Stimulated activated CD8-positive, alpha-beta memory T cell treated with anti-CD3 and anti-CD28 coated beads, Interleukin-4, amount 100 ng/mL, for 4 hours (primary cell): ENCODE results near the gene CCNG1.
"Not testable (repeated sequence)": the region's sequence is repeated elsewhere in the genome, so short reads cannot be mapped to it uniquely, and the experiment has no call there.

Experiments used
- DNase-seq, 2 donors: peaks; one replicate each; pipeline ENCODE4 v3.0.0-alpha.2; 2020; ENCODE audit warnings: low read depth in 2 of 2, low spot score in 1 of 2

The CCNG1 gene, protein sequence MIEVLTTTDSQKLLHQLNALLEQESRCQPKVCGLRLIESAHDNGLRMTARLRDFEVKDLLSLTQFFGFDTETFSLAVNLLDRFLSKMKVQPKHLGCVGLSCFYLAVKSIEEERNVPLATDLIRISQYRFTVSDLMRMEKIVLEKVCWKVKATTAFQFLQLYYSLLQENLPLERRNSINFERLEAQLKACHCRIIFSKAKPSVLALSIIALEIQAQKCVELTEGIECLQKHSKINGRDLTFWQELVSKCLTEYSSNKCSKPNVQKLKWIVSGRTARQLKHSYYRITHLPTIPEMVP

DNA sequence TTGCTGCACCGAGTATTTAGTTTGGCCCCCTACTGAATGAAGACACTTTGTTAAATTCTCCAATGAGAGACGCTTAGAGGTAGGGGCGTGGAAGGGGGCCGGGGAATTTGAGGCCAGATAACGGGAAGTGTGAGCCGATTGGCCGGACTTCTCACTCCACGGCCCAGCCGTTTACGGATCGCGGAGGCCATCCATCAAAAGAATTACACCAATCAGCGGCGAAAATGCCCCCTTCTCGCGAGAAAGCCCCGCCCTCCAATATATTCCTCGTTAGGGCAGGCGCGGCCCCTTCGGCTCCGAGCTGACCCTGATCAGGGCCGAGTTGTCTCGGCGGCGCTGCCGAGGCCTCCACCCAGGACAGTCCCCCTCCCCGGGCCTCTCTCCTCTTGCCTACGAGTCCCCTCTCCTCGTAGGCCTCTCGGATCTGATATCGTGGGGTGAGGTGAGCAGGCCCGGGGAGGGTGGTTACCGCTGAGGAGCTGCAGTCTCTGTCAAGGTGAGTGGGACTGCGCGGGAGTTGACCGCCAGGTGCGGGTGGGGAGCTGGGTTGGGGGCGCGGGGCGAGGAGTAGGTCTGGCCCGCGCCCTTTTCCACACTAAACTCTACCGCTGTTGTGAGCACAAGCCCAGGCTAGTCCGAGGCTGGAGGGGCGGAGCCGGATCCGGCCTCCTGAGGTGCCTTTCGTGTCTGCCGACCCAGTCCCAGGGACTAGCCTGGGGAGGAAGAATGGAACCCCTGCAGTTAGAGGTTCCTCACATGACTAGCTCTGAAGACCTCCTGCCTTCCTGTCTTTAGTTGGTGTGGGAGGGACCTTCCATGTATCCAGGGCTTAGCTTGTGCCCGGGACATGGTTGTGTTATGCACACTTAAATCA is at the start of gene CCNG1:
Gene CCNG1, plus strand, starts transcription at position 287 of the 874 bp plus-strand sequence. CDS start 1,662 bp downstream, outside the sequence.
- peak; percentile 75 to 77 for DNase-seq

DNA sequence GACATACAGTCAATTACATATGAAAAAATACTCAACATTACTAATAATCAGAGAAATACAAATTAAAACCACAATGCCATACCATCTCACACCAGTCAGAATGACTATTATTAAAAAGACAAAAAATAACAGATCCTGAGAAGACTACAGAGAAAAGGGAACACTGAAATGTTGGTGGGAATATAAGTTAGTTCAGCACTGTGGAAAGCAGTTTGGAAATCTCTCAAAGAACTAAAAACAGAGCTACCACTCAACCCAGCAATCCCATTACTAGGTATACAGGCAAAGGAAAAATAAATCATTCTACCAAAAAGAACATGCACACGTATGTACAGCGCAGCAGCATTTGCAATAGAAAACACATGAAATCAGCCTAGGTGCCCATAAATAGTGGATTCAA is 41.6 kb upstream of the CCNG1 start:
- DNase-seq: no peak

DNA sequence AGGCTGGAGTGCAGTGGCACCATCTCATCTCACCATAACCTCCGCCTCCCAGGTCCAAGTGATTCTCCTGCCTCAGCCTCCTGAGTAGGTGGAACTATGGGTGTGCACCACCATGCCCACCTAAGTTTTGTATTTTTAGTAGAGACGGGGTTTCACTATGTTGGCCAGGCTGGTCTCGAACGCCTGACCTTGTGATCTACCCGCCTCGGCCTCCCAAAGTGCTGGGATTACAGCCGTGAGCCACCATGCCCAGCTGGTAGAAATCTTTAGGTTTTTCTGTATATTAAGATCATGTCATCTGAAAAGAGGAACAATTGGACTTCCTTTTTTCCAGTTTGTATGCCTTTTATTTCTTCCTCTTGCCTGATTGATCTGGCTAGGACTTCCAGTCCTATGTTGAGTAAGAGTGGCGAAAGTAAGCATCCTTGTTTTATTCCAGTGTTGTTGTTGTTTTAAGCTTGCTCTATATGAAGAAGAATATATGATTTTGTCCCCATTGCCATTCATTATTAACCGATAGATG is 40.5 kb upstream of the CCNG1 start:
- DNase-seq: not testable (repeated sequence)

DNA sequence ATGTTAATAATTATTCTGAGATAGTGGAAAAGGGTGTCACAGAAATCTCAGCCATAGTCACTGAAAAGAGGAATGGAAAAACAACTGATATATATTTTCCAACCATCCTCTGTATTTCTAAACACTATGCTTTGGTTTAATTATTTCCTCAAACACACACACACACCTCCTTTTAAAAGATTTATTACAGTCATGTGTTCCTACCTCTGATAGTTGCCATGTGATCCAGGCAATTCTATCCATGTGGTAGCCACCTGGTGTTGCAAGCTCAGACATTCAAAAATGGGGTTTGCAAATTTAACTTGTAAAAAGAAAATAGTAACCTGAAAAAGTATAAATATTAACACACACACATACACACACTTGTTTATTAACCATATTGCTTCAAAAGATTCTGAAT is 40.0 kb upstream of the CCNG1 start:
- no peak for DNase-seq

DNA sequence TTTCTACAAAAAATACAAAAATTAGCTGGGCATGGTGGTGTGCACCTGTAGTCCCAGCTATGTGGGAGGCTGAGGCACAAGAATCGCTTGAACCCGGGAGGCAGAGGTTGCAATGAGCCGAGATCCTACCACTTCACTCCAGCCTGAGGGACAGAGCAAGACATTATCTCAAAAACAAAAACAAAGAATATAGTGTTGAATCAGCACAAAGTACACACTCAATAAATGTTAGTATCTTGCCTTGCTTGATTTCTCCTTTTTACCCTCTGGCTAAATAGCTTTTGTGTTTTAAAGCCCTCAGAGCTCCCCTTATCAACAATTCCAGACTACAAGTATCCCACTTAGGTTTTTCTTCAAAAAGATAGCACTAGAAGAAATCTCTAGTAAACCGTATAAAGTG is 37.5 kb upstream of the CCNG1 start:
- DNase-seq: no peak

DNA sequence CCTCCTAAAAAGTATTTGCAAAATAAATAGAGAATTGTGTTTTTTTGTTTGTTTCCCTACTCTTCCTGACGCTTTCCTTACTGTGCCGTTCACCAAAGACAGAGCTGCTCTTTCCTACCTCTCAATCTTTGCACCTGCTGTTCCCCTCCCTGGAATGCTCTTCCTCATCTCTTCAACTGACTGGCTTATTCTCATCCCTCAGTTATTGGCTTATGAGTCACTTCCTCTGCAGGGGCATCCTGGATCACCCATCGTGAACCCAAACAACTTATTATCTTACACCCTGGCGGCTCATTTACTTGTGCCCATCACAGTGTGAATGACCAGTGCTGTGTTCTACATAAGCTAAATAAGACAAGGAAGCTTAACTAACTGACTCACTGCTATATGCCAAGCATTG is 36.1 kb upstream of the CCNG1 start:
- no peak for DNase-seq

DNA sequence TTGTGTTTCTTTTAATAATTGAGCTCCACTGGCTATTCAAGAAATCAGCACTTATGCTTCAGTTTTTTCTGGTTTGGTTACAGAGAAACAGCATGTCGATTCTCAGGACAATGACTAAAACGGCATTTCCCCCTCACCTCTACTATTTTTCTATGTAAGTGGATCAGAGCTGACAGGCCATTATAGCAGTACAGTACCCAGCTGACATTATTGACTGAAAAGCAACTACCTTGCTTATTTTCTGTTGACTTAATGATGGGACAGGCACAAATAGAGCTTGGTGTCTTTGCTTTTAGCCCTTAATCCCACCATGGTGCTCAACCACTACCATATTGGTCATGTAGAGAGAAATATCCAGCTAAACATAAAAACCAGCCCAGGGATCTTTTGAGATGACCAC is 35.4 kb upstream of the CCNG1 start:
- DNase-seq: no peak

DNA sequence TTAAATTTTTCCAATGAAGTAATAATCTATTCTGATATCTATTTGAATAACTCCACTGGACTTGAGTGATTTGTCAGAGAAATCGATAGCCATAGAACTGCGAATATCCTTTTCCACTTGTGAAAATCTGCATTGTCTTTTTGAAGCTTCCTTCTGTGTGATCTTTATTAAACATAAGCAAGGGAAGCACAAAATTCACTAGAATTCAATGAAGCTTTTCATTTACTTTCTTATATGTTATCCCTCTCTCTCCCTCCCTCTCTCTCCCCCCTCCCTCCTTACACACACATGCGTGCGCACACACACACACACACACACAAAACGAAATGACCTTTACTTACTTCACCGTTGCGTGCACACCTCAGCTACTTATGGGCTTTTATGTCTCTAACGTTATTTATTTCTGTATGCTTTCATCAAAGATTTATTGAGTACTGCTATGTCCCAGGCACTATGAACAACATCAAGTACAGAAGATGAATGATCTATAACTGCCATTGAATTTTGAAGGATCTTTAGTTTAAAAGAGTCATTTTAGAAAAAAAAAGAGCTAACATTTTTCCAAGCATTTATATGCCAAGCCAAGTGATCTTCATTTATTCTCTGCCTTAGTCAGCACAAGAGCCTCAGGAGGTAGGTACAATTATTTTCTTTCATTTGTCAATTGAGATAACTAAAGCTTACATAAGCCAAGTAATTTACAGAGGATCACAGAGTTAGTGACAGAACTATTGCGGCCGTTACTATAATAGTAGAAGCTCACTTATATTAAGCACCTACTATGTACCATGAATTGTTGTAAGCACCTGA is 32.8 kb upstream of the CCNG1 start:
- no peak for DNase-seq

DNA sequence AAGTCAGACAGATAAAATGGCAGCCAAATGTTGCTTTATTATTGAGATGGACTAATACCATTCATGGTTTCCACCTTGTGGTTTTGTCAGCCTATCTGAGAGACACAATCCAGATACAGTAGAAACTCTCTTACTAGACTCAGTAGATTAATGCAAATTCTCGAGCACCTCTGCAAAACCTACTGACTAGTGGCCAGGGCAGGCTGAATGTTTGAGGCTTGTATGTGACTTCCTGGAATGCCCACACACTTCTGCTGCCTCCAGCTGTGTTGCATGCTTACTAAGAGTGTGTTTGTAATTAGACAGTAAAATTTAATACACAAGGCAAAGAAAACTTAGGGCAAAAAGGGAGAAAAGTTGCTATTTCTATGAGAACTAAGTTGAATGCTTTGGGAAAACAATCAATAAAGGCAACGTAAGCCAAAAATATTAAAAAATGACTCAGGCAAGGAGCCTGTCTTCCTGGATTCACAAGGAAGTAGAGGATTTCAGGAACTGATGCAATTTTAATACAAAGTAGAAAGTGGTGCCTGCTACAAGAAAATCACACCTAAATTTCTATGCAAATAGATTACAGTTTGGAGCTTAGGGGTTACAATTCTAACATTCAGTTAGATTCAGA is 30.2 kb upstream of the CCNG1 start:
- no peak for DNase-seq

DNA sequence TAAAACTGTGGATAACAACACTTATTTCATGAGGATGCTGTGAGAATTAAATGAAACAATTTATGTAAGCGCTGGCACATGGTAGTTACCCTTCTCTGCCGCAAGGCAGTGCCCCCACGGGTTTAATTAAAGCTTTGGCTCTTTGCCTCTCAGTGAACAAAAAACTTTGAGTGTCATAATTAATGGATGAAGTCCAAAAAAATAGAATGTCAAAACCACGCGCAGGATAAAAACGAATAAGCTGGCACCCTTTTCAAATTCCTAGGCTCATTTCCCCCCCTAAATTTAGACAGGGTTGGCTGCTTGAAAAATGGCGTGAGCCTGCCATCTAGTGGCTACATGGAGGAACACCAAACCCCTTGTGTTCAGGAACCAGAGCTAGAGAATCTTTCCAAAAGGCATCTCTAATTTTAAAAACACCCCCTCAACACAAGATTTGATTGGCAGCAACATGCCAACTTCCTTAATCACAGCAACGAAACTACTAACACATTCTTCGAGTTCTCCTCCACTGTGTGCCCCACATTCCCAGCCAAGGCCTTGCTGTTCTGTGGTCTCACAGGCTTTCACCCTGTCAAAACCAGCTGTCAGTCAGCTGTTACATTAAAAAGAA is 29.0 kb upstream of the CCNG1 start:
- DNase-seq: peak; percentile 12 to 24

DNA sequence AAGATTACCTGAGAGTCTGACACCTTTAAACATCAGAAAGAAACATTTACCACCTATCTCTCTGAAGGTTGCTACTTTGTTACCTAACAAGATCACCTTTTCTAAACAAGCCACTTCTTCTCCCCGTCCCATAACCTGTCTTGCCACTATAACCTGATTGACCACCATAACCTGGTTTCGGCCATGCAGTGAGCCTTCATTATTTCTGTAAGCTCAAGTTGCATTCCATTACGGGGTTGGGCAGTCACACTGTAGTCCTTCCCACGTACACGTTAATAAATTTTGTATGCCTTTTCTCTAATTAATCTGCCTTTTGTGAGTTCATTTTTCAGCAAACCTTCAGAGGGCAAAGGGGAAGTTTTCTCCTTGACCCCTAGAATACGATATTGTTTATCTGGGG is 28.0 kb upstream of the CCNG1 start:
- DNase-seq: no peak

DNA sequence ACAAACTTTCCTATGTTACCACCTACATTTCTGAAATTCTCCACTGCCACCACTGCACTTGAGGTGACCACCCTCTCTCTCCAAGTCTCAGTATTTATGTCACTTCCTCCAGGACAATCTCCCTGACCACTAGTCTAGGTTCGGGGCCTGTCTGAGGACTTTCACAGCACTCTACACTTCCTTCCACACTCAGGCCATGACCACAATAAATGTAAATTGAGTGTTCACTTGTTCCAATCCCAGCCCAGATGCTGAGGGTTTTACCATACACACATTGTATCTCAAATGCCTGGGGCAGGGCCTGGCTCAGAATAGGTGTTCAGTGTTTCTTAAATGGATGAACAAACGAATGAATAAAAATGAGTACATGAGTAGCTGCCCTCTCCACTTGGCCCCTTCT is 26.9 kb upstream of the CCNG1 start:
- DNase-seq: no peak

DNA sequence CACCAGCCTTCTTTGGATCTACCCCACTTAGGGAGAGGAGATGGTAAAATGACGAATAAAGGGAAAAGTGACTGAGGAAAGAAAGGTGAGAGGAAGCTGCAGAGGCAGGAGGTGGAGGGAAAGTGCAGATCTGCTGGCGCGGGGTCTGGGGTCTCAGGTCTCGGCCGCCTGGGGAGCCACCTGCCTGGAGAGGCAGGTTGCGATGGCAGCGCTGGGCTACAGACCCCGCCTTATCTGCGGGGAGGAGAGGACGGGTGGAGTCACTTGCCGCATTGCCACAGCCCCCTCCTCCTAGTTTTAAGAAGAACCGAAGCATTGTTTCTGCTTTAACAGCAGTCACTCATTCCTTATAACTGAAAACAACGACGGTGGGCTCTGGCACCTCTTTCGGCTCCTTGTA is 21.7 kb upstream of the CCNG1 start:
- DNase-seq: not testable (repeated sequence)

DNA sequence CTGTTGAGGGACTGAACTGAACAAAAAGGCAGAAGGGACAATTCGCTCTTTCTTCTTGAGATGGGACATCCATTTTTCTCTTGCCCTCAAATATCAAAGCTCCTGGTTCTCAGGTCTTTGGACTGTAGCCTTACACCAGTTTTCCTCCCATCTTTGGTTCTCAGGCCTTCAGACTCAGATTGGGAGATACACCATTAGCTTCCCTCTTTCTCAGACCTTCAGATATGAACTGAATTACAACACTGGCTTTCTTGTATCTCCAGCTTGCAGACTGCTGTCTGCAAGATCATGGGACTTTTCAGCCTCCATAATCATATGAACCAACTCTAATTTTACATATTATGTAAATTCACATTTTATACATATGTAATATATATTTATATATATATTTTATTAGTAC is 12.6 kb upstream of the CCNG1 start:
- DNase-seq: no peak

DNA sequence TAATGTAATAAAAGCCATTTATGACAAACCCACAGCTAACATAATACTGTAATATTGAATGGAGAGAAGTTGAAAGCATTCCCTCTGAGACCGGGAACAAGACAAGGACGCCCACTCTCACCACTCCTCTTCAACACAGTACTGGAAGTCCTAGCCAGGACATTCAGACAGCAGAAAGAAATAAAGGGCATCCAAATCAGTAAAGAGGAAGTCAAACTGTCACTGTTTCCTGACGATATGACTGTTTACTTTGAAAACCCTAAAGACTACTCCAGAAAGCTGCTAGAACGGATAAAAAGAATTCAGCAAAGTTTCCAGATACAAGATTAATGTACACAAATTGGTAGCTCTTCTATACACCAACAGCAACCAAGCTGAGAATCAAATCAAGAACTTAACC is 11.3 kb upstream of the CCNG1 start:
- DNase-seq: not testable (repeated sequence)

DNA sequence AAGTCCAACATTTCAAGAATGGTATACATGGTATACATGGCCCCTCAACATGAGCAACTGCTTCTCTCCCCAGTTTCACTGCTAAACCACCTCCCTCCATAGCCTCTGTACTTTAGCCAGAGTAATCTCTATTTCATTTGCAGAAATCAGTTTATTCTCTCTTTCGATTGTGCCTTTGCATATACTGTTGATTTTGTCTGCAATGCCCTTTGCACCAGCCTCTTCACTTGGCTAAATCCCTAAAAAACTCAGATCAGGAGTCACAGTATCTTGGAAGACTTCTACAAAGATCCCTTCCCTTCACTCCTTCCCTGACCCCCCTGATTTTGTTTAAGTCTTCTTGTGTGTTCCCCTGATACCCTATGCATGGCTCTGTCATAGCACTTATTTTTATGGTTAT is 4.9 kb upstream of the CCNG1 start:
- DNase-seq: no peak

DNA sequence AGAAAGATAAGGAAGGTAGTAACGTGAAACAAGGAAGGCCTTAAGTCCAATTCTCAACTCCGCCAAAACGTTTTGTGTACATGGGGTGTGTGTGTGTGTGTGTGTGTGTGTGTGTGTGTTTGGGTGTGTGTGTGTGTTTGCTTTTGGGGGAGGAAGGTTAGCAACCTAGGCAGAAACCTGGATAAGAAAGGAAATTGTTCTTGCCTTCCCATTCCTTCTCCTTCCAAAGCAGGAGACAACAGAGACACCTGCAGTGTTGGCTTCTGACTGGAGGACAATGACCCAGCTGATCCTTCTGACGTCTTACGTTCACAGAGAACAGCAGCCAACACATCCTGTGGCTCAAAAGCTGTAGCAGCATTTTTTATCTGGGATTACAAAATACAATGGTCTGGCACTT is 4.1 kb upstream of the CCNG1 start:
- DNase-seq: no peak

DNA sequence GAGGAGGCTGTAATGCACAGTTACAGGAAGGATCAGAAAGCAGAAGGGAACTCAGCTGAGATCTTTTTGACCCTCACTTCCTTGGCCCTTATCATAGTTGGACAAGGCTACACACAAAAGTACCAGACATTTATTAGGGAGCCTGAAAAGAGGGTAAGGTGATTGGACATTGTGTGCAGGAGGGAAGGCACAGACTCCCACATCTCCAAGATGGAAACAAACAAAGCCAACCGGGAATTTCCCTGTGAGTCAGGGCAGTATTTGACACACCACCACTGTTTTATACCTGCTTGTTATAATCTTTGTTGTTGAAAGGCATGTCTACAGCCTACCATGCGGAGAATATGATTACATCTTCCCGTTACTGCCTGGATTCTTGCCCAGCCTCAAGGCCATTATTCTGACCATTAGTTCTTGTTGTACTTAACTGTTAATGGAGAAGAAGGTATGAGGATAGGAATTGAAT is 3.0 kb upstream of the CCNG1 start:
- no peak for DNase-seq

DNA sequence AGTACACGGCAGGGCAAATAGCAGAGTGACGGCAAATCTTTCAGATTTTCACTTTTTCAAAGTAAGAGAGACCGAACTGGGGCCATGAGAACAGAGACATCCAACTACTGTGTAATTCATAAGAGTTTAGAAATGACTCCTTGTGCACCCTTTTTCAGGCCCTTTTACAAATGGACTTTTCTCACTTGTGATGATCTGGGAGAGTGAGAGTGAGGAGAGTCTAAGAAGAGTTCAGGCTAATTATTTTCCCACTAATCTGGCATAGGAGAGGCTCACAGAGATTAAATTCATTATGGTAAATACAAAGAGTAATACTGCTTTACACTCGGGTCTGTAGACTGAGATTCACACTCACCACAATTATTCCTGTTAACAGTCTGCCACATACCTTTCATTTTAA is 880 bp upstream of the CCNG1 start:
- DNase-seq: no peak

DNA sequence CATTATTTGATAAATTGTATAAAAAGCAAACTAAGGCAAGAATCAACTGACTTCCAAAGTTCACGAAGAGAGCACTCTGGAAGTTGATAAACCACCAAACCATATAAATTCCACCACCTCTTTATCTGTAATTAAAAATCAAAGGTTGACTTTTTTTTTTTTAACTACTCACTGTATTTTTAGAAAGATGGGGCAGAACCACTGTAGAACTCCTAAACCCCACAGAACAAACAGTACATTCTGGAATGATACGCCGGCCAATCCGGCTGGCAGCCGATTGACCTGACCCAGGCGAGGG is 435 bp upstream of the CCNG1 start:
- no peak for DNase-seq

DNA sequence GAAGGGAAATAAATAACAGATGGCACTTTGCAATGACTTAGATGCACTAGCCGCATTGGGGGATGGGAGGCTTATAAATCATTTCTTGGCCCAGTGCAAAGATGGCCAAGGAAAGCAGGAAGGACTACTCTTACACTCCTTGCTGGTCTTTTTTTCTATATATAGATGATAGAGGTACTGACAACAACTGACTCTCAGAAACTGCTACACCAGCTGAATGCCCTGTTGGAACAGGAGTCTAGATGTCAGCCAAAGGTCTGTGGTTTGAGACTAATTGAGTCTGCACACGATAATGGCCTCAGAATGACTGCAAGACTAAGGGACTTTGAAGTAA is 1.7 kb downstream of the CCNG1 start:
- no peak for DNase-seq
